ENCODE measurements around the gene AXIN2. TPM values are rescaled to one million over a fixed set of nuclear protein-coding genes. Genes with fewer than 3 reads are reported as not detected.

Gene AXIN2
- total RNA-seq, 4 donors from 2014 or later, result 17.6 to 87.6 (median 23.8) TPM

GRCh38 chr17:65568918-65569317 is 7.5 kb upstream of the AXIN2 start:
- in situ Hi-C loops (cut with MboI; ENCODE audit: low pct_ligation_motif_present in 1 of 4, low pct_unique_long_range_greater_than_20kb in 1 of 4, low sequenced_read_pairs in 3 of 4) (loop anchor here (25.0 kb wide), 3 partner anchors 218 to 593 kb away; no protein-coding TSS in a partner anchor), intact Hi-C loops (cut with DNase I; ENCODE audit: low total_unique reads) (no loop called here)
- 73 to 90% methylated on average over 5 to 8 of the region's 8 CpGs for WGBS, 2 donors (ENCODE audit: low coverage in 1 of 2)
- Histone ChIP-seq H3K27me3 (no peaks in the 10 kb centered on the region), H3K4me1 (peaks cover 0 to 8% (median 7%) of the 10 kb centered on the region in 4 donors), H3K36me3 (no peaks in the 10 kb centered on the region), H3K4me3 (no peak overlapping the region), H3K9me3 (no peaks in the 10 kb centered on the region), H3K27ac (no peak overlapping the region)
- DNase-seq, result no peak
- TF ChIP-seq POLR2A (IDR thresholded peaks at IDR 0.05) (no peak), POLR2AphosphoS5 (IDR thresholded peaks at IDR 0.05) (no peak), EP300 (IDR thresholded peaks at IDR 0.05; ENCODE audit: low read depth) (no peak), CTCF (IDR thresholded peaks at IDR 0.05) (no peak)

- peaks cover 0 to 8% (median 7%) of the 10 kb centered on the region in 4 donors for H3K4me1 ChIP-seq
- no peaks in the 10 kb centered on the region for H3K9me3 ChIP-seq
- 73 to 84% methylated on average over 12 of the region's 12 CpGs for WGBS, 2 donors (ENCODE audit: low coverage in 1 of 2)
- no peak overlapping the region for H3K27ac ChIP-seq
- intact Hi-C loops (cut with DNase I; ENCODE audit: low total_unique reads), result no loop called here
- H3K27me3 ChIP-seq, result no peaks in the 10 kb centered on the region
- TF ChIP-seq POLR2AphosphoS5 (IDR thresholded peaks at IDR 0.05), result no peak
- TF ChIP-seq POLR2A (IDR thresholded peaks at IDR 0.05), result no peak
- TF ChIP-seq EP300 (IDR thresholded peaks at IDR 0.05; ENCODE audit: low read depth), result no peak
- TF ChIP-seq CTCF (IDR thresholded peaks at IDR 0.05), result no peak
- H3K4me3 ChIP-seq, result no peak overlapping the region
- in situ Hi-C loops (cut with MboI; ENCODE audit: low pct_ligation_motif_present in 1 of 4, low pct_unique_long_range_greater_than_20kb in 1 of 4, low sequenced_read_pairs in 3 of 4), result loop anchor here (25.0 kb wide), 3 partner anchors 220 to 595 kb away; no protein-coding TSS in a partner anchor
- H3K36me3 ChIP-seq, result no peaks in the 10 kb centered on the region
- DNase-seq, result no peak
Measured at GRCh38 chr17:65567566-65567965, 6.1 kb upstream of the AXIN2 start.

GRCh38 chr17:65565559-65565958 is 4.1 kb upstream of the AXIN2 start:
- intact Hi-C loops (cut with DNase I; ENCODE audit: low total_unique reads) (no loop called here), in situ Hi-C loops (cut with MboI; ENCODE audit: low pct_ligation_motif_present in 1 of 4, low pct_unique_long_range_greater_than_20kb in 1 of 4, low sequenced_read_pairs in 3 of 4) (loop anchor here (25.0 kb wide), 3 partner anchors 222 to 597 kb away; no protein-coding TSS in a partner anchor)
- TF ChIP-seq POLR2A (IDR thresholded peaks at IDR 0.05), result no peak
- no peak for TF ChIP-seq CTCF (IDR thresholded peaks at IDR 0.05)
- no peak for TF ChIP-seq EP300 (IDR thresholded peaks at IDR 0.05; ENCODE audit: low read depth)
- TF ChIP-seq POLR2AphosphoS5 (IDR thresholded peaks at IDR 0.05), result no peak
- Histone ChIP-seq H3K27ac (peak overlapping the region in 1 of 4 donors; percentile 58), H3K4me3 (no peak overlapping the region), H3K36me3 (no peaks in the 10 kb centered on the region), H3K9me3 (no peaks in the 10 kb centered on the region), H3K4me1 (peaks cover 5 to 14% (median 10%) of the 10 kb centered on the region in 4 donors), H3K27me3 (no peaks in the 10 kb centered on the region)
- WGBS, 2 donors (ENCODE audit: low coverage in 1 of 2), result 91 to 100% methylated on average over 2 to 4 of the region's 4 CpGs
- no peak for DNase-seq

- in situ Hi-C loops (cut with MboI; ENCODE audit: low pct_ligation_motif_present in 1 of 4, low pct_unique_long_range_greater_than_20kb in 1 of 4, low sequenced_read_pairs in 3 of 4), result loop anchor here (25.0 kb wide), 3 partner anchors 223 to 598 kb away; no protein-coding TSS in a partner anchor
- 33% methylated on average over 8 of the region's 8 CpGs; no CpG with 5 or more reads in 1 of the 2 donors for WGBS, 2 donors (ENCODE audit: low coverage in 1 of 2)
Measured at GRCh38 chr17:65564793-65565192, 3.3 kb upstream of the AXIN2 start.

More at GRCh38 chr17:65564793-65565192, 3.3 kb upstream of the AXIN2 start:
- H3K9me3 ChIP-seq, result no peaks in the 10 kb centered on the region
- intact Hi-C loops (cut with DNase I; ENCODE audit: low total_unique reads), result no loop called here
- H3K4me1 ChIP-seq, result peaks cover 5 to 15% (median 11%) of the 10 kb centered on the region in 4 donors
- H3K27me3 ChIP-seq, result no peaks in the 10 kb centered on the region
- TF ChIP-seq POLR2A (IDR thresholded peaks at IDR 0.05) (no peak), POLR2AphosphoS5 (IDR thresholded peaks at IDR 0.05) (peak in 1 of 3 donors; percentile 16), EP300 (IDR thresholded peaks at IDR 0.05; ENCODE audit: low read depth) (no peak), CTCF (IDR thresholded peaks at IDR 0.05) (no peak)
- H3K4me3 ChIP-seq, result no peak overlapping the region
- no peaks in the 10 kb centered on the region for H3K36me3 ChIP-seq
- no peak for DNase-seq
- H3K27ac ChIP-seq, result peak overlapping the region; percentile 13 to 62 (median 47)
